Endothelial cell of umbilical vein (primary cell): ENCODE results near the gene SNED1. TPM values are rescaled to one million over a fixed set of nuclear protein-coding genes. Genes with fewer than 3 reads are reported as not detected.

Experiments used
- BruUV-seq: library from RNA; stranded (reverse); fragments of 400-500 nt; replicated peaks from 2 replicates; lab custom pipeline; 2021; lab: Mats Ljungman, UMichigan
- CTCF ChIA-PET: fragments of 300-600, 350-600 bp; sonication (Branson Sonifier 250); formaldehyde crosslinking; loops from one replicate; lab custom pipeline; 2021; ENCODE audit warnings: antibody characterized with exemption, inconsistent platforms; lab: Charles Lee
- POLR2A ChIA-PET: fragments of 300-600, 350-600 bp; sonication (Branson Sonifier 250); formaldehyde crosslinking; loops from one replicate; lab custom pipeline; 2021; ENCODE audit warnings: antibody characterized with exemption, inconsistent platforms; lab: Charles Lee
- DNase-seq: peaks from one replicate; pipeline ENCODE4 v3.0.0-alpha.2; 2011; ENCODE audit warnings: low read depth, low spot score
- FAIRE-seq: peaks from 2 replicates; lab custom pipeline; 2011; peaks lifted over from hg19 to GRCh38; lab: Jason Lieb, UNC
- H2AFZ ChIP-seq: 2 replicates; pipeline ENCODE4 v1.6.0; 2012; ENCODE audit warnings: low read depth, low read length, control low read depth, inconsistent platforms
- H3K27ac ChIP-seq: 2 replicates; pipeline ENCODE4 v1.5.1; 2011; ENCODE audit warnings: low read depth, mild to moderate bottlenecking, control low read depth, low read length, moderate library complexity; ENCODE audit not compliant: insufficient read depth
- H3K27me3 ChIP-seq, 2 experiments: 2 replicates each; pipeline versions ENCODE4 v1.6.0 to v1.6.1; 2011; ENCODE audit warnings: low read length in 2 of 2, mixed read lengths in 1 of 2; ENCODE audit not compliant: control insufficient read depth in 2 of 2, insufficient read depth in 2 of 2
- H3K36me3 ChIP-seq, 2 experiments: 2 replicates in 1 of 2; 3 replicates in 1 of 2; pipeline ENCODE4 v1.5.1; 2011; ENCODE audit warnings: low read length in 2 of 2, mild to moderate bottlenecking in 1 of 2, moderate library complexity in 1 of 2; ENCODE audit not compliant: control insufficient read depth in 2 of 2, insufficient read depth in 2 of 2; ENCODE audit errors: extremely low read depth in 1 of 2
- H3K4me1 ChIP-seq: 3 replicates; pipeline ENCODE4 v1.5.1; 2011; ENCODE audit warnings: mild to moderate bottlenecking, low read length; ENCODE audit not compliant: control insufficient read depth, insufficient read depth; ENCODE audit errors: extremely low read depth
- H3K4me2 ChIP-seq: 2 replicates; pipeline ENCODE4 v1.6.1; 2011; ENCODE audit warnings: low read length, control low read depth, mixed read lengths; ENCODE audit not compliant: insufficient read depth
- H3K4me3 ChIP-seq, 3 experiments: fragments of 200-600 bp in 1 of 3; sonication (generic), shearing (Covaris generic) in 1 of 3; replicated peaks in 1 of 3; 2 replicates each; pipeline ENCODE4 v1.5.1; 2011 to 2016; ENCODE audit warnings: control low read depth in 3 of 3, low read length in 3 of 3, mild to moderate bottlenecking in 2 of 3, inconsistent platforms in 1 of 3, low read depth in 1 of 3, moderate library complexity in 1 of 3; ENCODE audit not compliant: insufficient read depth in 1 of 3
- H3K79me2 ChIP-seq: 2 replicates; pipeline ENCODE4 v1.6.0; 2012; ENCODE audit warnings: low read length, inconsistent platforms; ENCODE audit not compliant: control insufficient read depth, insufficient read depth
- H3K9ac ChIP-seq: replicated peaks from 2 replicates; pipeline ENCODE3; 2011; ENCODE audit warnings: low read length, control low read depth; ENCODE audit not compliant: insufficient read depth; ENCODE audit errors: extremely low read depth
- H3K9me1 ChIP-seq: replicated peaks from 3 replicates; pipeline ENCODE4 v1.6.0; 2011; ENCODE audit warnings: mild to moderate bottlenecking, low read length; ENCODE audit not compliant: control insufficient read depth, insufficient read depth; ENCODE audit errors: extremely low read depth
- H3K9me3 ChIP-seq: replicated peaks from 2 replicates; pipeline ENCODE4 v1.5.1; 2012; ENCODE audit warnings: low read length, inconsistent platforms; ENCODE audit not compliant: control insufficient read depth, insufficient read depth
- H4K20me1 ChIP-seq: replicated peaks from 2 replicates; pipeline ENCODE3; 2011; ENCODE audit warnings: mild to moderate bottlenecking, low read length; ENCODE audit not compliant: control insufficient read depth, insufficient read depth; ENCODE audit errors: extremely low read depth
- EZH2 ChIP-seq: IDR thresholded peaks from 2 replicates; pipeline ENCODE4 v1.6.1; 2012; ENCODE audit warnings: borderline replicate concordance, low read depth, mild to moderate bottlenecking, moderate library complexity, low read length, inconsistent platforms; ENCODE audit not compliant: severe bottlenecking
- FOS ChIP-seq: IDR thresholded peaks from 2 replicates; pipeline ENCODE4 v1.6.1; 2011; ENCODE audit warnings: mild to moderate bottlenecking, low read length, moderate library complexity, borderline replicate concordance; ENCODE audit not compliant: insufficient read depth
- GATA2 ChIP-seq: IDR thresholded peaks from 2 replicates; pipeline ENCODE4 v1.7.0; 2011; ENCODE audit warnings: low read depth, mild to moderate bottlenecking, moderate library complexity, mixed read lengths, low read length; ENCODE audit not compliant: insufficient read length, insufficient read depth
- JUN ChIP-seq: IDR thresholded peaks from 2 replicates; pipeline ENCODE4 v1.6.1; 2011; ENCODE audit warnings: borderline replicate concordance, low read depth; ENCODE audit not compliant: insufficient read length, insufficient read depth
- MYC ChIP-seq: IDR thresholded peaks from one replicate; pipeline ENCODE4 v1.6.1; 2011; ENCODE audit warnings: mild to moderate bottlenecking, low read depth, low read length
- POLR2A ChIP-seq: IDR thresholded peaks from 2 replicates; pipeline ENCODE4 v1.6.1; 2012; ENCODE audit warnings: low read depth, mild to moderate bottlenecking, control low read depth, low read length
- POLR2AphosphoS5 ChIP-seq: IDR thresholded peaks from 2 replicates; pipeline ENCODE4 v1.6.1; 2012; ENCODE audit warnings: low read depth, mild to moderate bottlenecking, control low read depth, low read length, moderate library complexity; ENCODE audit not compliant: insufficient read depth
- dilution Hi-C: fragments of 300-500 bp; cut with MboI; formaldehyde crosslinking; loops from one replicate; pipeline ENCODE4 v1.15.0; 2019; ENCODE audit warnings: low sequenced_read_pairs; ENCODE audit not compliant: extremely low pct_ligation_motif_present
- intact Hi-C: fragments of 100-400 bp; cut with micrococcal nuclease; formaldehyde crosslinking; loops from one replicate; pipeline ENCODE4 v1.10.0; 2022
- polyA plus RNA-seq, 4 experiments: library from polyadenylated mRNA; depleted of rRNA in 3 of 4; stranded (reverse) in 3 of 4; unstranded in 1 of 4; fragments of >200 nt; gene quantifications; 2 replicates each; pipeline versions ENCODE4 v1.2.1 to v1.2.3, GENCODE V29; 2011 to 2012; ENCODE audit warnings: missing spikeins in 1 of 4
- total RNA-seq: library from RNA; stranded (reverse); gene quantifications from 2 replicates; pipeline ENCODE4 v1.2.3, GENCODE V29; 2021
- TF ChIP-seq, protein P1 (sequence below), 2 donors: IDR thresholded peaks; 1 replicate in 1 of 2; 2 replicates in 1 of 2; pipeline ENCODE4 v1.5.1; 2011; ENCODE audit warnings: low read length in 2 of 2, mild to moderate bottlenecking in 2 of 2, moderate library complexity in 2 of 2, control low read depth in 1 of 2, inconsistent platforms in 1 of 2, low read depth in 1 of 2; ENCODE audit not compliant: insufficient read depth in 1 of 2; ENCODE audit errors: extremely low read depth in 1 of 2
- TF ChIP-seq, protein P2 (sequence below): IDR thresholded peaks from 2 replicates; pipeline ENCODE4 v1.6.1; 2011; ENCODE audit not compliant: insufficient read depth, insufficient read length

Gene SNED1
- total and polyA plus RNA-seq, 2 donors (not counting 3 experiments of a cell fraction or from before 2014, with no cell fraction given): 14.1 to 17.2 TPM

DNA sequence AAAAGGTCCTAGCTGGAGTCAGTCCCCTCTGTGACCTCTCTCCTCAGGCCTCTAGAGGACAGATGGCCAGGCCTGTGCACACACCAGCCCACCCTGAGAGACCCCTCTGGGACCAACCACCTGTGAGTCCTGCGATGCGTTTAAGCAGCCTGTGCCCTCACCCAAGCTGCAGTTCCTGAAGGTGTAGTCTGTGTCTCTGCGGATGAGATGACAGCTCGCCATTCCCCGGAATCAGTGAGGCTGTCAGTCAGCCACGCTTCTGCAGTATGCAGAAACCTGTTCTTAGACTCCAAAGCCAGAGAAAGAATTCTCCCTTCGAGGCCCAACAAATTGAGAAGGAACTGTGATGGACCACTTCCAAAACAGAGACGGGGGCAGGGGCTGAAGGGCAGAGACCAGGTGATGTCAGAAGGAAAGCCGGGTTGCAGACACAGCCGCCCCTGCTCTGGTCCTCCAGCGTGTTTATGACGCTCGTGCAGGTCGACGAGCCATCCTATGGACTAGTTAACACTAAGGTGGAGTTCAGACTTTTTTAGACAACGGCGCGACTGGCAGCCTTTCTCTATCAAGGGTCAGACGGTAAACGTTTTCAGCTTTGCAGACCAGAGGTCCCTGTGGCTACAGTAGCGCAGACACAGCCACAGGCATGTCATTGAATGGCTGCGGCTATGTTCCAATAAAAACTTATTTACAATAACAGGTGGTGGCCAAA is 93.5 kb downstream of the SNED1 start:
- peaks cover 5% of the 10 kb centered on the region for H3K4me1 ChIP-seq
- dilution Hi-C loops: no loop called here
- H4K20me1 ChIP-seq: no peaks in the 10 kb centered on the region
- DNase-seq (no peak), FAIRE-seq (no peak)
- no peak overlapping the region for H3K4me2 ChIP-seq
- TF ChIP-seq POLR2A: no peak
- TF ChIP-seq GATA2: no peak
- no peak for TF ChIP-seq MYC
- no peak for TF ChIP-seq JUN
- TF ChIP-seq, protein P1, sequence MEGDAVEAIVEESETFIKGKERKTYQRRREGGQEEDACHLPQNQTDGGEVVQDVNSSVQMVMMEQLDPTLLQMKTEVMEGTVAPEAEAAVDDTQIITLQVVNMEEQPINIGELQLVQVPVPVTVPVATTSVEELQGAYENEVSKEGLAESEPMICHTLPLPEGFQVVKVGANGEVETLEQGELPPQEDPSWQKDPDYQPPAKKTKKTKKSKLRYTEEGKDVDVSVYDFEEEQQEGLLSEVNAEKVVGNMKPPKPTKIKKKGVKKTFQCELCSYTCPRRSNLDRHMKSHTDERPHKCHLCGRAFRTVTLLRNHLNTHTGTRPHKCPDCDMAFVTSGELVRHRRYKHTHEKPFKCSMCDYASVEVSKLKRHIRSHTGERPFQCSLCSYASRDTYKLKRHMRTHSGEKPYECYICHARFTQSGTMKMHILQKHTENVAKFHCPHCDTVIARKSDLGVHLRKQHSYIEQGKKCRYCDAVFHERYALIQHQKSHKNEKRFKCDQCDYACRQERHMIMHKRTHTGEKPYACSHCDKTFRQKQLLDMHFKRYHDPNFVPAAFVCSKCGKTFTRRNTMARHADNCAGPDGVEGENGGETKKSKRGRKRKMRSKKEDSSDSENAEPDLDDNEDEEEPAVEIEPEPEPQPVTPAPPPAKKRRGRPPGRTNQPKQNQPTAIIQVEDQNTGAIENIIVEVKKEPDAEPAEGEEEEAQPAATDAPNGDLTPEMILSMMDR (IDR thresholded peaks at IDR 0.05; ENCODE audit: extremely low read depth in 1 of 2, insufficient read depth in 1 of 2, low read depth in 1 of 2, low read length in 2 of 2): no peak
- TF ChIP-seq, protein P2, sequence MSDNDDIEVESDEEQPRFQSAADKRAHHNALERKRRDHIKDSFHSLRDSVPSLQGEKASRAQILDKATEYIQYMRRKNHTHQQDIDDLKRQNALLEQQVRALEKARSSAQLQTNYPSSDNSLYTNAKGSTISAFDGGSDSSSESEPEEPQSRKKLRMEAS: no peak
- no peak for TF ChIP-seq POLR2AphosphoS5
- no peak for TF ChIP-seq FOS
- no peak for TF ChIP-seq EZH2
- H3K27me3 ChIP-seq: no peaks in the 10 kb centered on the region
- no peaks in the 10 kb centered on the region for H3K9me3 ChIP-seq
- ChIA-PET POLR2A (interaction anchor here (0.6 kb wide), 1 partner anchor 30 kb away, joined by 4 read pairs; no protein-coding TSS in a partner anchor), CTCF (interaction anchor here (1.1 to 2.5 kb wide), 3 partner anchors 10 to 108 kb away, joined by 3 to 9 read pairs (median 4); partner anchors contain the start of gene MTERF4)
- H3K79me2 ChIP-seq: no peaks in the 10 kb centered on the region
- H3K9me1 ChIP-seq: no peaks in the 10 kb centered on the region
- H3K27ac ChIP-seq: no peak overlapping the region
- peaks cover 10 to 20% of the 10 kb centered on the region in 2 experiments for H3K36me3 ChIP-seq
- H3K9ac ChIP-seq: no peak overlapping the region
- H3K4me3 ChIP-seq: no peak overlapping the region
- no peak overlapping the region for H2AFZ ChIP-seq
- BruUV-seq: no TSS peak
- intact Hi-C loops: no loop called here
